Measurements from ENCODE around the gene ISG20L2.
"Not testable (repeated sequence)": the region's sequence is repeated elsewhere in the genome, so short reads cannot be mapped to it uniquely, and the experiment has no call there.

The ISG20L2 gene

GRCh38 chr1:156728599-156729462 lies at the start of gene ISG20L2:
ISG20L2 (minus strand) TSS chr1:156728766; CDS start chr1:156727652, 1,114 bp downstream.
- DNase-seq (ENCODE audit: low read depth, low spot score), result peak; percentile 97

GRCh38 chr1:156777573-156777972 lies 49.0 kb upstream of the ISG20L2 start:
- DNase-seq (ENCODE audit: low read depth, low spot score), result no peak

- DNase-seq (ENCODE audit: low read depth, low spot score), result no peak
These were observed 48.4 kb upstream of the ISG20L2 start for GRCh38 chr1:156776942-156777341.

DNA sequence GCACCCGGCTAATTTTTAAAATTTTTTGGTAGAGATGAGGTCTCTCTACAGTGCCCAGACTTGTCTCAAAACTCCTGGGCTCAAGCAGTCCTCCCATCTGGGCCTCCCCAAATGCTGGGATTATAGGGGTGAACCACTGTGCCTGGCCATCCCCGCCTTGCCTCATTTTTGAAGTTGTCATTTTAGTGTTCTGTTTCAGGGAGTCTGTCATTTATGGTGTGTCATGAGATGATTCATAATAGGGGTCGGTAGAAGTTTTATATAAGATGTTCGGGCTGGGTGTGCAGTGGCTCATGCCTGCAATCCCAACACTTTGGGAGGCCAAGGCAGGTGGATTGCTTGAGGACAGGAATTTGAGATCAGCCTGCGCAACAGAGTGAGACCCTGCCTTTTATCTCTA lies 47.2 kb upstream of the ISG20L2 start:
- no peak for DNase-seq (ENCODE audit: low read depth, low spot score)

- DNase-seq (ENCODE audit: low read depth, low spot score), result no peak
These were observed 45.0 kb upstream of the ISG20L2 start for GRCh38 chr1:156773607-156774006.

DNA sequence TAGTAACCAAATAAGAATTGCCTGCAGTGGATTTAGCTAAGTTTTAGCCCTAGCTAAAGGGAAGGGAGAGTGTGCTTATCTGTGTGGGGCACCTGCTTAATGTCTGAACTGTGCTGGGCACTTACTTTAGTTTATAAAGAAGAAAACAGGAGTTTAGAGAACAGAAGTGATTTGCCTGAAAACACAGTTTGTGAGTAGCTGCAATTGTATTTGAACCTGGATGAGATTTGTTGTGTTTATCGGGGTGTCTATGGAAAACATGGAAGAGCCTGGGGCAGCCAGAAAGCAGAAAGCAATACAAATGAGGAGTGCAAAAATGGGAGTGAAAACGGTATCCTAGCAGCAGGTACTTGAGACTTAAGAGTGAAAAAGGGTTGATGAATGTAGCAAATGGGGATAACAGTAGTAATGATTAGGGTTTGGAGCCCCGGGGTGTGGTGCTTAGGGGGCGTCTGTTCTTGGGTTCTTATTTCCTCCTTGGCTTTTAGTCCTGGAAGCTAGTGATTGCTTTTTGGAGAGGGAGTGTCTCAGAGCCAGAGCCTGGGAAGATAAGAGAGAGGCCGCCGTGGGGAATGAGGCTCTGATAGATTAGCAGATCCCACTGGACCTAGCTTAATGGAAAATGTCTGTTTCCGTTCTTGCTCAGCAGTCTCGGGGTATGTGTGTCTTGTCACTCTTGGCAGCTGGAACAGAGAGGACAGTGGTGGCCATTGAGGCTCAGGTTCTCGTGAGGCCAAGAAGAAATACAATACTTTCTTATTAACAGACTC lies 44.3 kb upstream of the ISG20L2 start:
- DNase-seq (ENCODE audit: low read depth, low spot score), result peak; percentile 63

DNA sequence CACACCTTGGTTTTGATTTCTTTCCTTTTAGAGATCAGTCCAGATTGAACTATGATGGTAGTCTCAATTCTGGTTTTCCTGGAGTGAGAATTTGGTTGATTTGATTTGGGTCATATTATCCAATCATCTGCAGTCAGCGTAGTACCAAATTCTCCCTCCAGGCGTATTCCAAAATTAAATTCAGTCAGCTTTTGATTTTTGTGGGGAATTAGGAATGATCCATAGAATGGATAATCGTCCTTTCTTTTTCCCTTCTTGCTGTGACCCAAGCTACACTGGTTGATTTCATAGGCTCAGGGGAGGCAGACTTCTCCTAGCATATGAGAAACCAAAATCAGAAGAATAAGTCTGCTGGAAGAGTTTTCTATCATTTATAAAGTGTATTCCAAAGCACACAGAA lies 43.7 kb upstream of the ISG20L2 start:
- no peak for DNase-seq (ENCODE audit: low read depth, low spot score)

- DNase-seq (ENCODE audit: low read depth, low spot score), result peak; percentile 21
These were observed 40.2 kb upstream of the ISG20L2 start for GRCh38 chr1:156768610-156769295.

DNA sequence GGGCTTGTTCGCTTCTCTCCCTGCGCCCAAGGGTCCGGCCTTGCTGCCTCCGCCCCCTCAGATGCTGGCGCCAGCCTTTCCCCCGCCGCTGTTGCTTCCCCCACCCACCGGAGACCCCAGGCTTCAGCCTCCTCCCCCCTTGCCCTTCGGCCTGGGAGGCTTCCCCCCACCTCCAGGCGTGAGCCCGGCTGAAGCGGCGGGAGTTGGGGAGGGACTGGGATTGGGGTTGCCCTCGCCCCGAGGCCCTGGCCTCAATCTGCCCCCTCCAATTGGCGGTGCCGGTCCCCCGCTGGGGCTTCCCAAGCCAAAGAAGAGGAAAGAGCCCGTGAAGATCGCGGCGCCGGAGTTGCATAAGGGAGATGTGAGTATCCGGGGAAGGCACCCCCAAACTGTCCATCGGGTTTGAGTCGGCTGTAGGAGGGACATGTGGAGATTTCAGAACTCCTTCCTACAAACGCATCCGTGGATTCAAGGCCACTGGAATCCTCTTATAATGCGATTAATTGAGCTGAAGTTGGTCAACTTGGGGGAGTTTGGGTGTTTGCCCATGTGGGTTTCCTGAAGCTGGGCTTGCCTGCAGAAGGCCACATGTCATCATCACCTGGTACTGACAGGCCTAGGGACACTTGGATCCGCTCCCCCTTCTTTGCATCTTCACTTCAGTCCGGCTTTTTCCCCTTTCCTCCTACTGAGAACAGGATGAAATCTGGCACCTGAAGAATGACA lies 39.5 kb upstream of the ISG20L2 start:
- peak; percentile 40 for DNase-seq (ENCODE audit: low read depth, low spot score)

DNA sequence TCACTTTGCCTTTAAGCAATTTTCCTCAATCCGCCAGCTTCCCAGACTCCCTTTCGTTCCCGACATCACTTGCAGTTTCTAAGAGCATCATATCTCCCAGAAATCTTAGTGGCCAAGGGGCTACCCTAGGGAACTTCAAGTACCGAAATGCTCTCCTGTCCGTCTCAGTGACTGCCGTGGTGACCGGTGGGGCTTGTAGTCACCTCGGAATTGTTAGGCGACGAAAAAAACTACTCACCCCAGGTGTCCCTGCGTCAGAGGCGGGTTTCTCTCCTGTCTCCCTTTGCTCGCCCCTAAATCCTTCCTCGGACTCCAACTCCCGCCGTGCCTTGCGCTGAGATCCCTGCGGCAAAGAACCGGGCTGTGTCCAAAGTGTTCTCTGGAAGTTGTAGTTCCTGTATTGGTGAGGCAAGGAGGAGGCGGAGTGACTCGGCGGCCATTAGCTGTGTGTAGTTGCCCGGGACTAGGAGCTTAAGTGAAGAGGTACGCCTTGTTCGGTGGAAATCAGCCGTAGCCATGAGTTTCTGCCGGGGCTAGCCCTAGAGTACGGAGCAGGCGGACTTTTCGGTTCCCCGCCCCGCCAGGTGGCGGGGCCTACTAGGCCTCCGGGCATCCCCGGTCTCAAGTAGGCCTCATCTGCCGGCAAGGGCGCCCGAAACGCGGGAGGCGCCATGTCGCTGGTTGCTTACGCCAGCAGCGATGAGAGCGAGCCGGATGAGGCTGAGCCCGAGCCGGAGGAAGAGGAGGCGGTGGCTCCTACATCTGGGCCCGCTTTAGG lies 38.7 kb upstream of the ISG20L2 start, which contains the start of gene PRCC:
TSS of gene PRCC (plus strand) at position 435 of the 778 bp plus-strand sequence. CDS start at position 672, 237 bp downstream.
- peak; percentile 100 for DNase-seq (ENCODE audit: low read depth, low spot score)

- no peak for DNase-seq (ENCODE audit: low read depth, low spot score)
These were observed 37.9 kb upstream of the ISG20L2 start for GRCh38 chr1:156766298-156767100.

DNA sequence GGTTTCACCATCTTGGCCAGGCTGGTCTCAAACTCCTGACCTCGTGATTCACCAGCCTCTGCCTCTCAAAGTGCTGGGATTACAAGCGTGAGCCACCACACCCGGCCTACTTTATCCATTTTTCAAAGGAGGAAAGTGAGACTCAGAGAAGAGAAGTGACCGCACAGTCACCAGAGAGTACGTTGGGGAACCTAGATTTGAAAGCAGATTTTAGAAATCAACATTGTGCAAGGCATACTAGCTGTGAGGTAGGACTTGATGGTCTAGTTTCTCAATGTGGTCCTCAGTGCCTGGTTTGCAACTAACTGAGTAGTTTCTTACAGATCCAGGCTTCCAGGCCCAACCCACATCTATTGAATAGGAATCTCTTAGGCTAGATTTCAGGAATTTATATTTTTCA lies 37.1 kb upstream of the ISG20L2 start:
- no peak for DNase-seq (ENCODE audit: low read depth, low spot score)

DNA sequence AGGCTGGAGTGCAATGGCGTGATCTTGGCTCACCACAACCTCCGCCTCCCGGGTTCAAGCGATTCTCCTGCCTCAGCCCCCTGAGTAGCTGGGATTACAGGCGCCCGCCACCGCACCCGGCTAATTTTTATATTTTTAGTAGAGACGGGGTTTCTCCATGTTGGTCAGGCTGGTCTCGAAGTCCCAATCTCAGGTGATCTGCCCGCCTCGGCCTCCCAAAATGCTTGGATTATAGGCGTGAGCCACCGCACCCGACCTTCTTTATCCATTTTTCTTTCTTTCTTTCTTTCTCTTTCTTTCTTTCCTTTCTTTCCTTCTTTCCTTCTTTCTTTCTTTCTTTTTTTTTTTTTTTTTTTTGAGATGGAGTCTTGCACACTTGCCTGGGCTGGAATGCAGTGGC lies 36.6 kb upstream of the ISG20L2 start:
- DNase-seq (ENCODE audit: low read depth, low spot score), result not testable (repeated sequence)

- no peak for DNase-seq (ENCODE audit: low read depth, low spot score)
These were observed 32.2 kb upstream of the ISG20L2 start for GRCh38 chr1:156760796-156761104.

DNA sequence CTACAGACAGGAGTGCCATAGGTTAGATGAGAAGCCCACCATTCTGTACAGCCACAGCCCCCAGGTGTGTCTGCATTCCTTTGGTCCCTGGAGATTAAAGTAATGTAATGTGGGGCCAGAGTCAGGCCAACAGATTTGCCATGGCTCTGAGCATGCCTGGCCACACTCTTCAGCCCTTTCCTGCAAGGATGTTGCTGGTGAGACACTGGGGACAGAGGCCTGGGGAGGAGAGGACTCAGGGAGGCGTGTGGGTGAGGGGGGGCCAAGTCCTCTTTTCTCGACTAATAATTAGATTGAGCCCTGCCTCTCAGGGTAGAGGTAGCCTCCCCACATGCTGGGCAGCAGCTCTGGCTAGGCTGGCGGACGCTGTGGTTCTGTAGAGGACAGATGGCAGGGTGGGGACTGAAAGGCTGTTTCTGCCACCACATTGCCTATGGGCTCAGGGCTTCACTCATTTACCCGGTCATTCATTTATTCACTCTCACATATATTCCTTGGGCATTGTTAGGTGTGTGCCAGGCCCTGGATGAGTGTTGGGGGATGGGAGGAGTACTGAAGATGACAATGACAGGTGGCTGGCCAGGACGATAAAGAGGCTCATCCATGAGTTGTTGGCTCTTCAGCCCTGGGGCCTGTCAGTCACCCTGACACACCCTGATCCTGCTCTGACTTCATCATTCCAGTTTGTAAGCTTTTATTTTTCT lies 31.7 kb upstream of the ISG20L2 start:
- DNase-seq (ENCODE audit: low read depth, low spot score), result peak; percentile 28

DNA sequence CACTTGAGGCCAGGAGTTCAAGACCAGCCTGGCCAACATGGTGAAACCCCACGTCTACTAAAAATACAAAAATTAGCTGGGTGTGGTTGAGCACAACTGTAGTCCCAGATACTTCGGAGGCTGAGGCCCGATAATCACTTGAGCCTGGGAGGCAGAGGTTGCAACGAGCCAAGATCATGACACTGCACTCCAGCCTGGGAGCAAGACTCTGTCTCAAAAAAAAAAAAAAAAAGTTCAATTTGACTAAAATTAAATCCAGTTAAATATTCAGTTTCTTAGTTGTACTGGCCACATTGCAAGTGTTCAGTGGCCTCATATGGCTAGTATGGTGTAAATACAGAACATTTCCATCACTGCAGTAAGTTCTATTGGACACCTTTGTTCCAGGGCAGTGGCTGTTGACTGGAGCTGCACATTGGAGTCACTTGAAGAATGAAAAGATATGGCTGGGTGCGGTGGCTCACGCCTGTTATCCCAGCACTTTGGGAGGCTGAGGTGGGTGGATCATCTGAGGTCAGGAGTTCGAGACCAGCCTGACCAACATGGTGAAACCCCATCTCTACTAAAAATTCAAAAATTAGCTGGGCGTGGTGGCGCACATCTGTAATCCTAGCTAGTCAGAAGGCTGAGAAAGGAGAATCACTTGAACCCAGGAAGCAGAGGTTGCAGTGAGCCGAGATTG lies 29.1 kb upstream of the ISG20L2 start:
- DNase-seq (ENCODE audit: low read depth, low spot score), result not testable (repeated sequence)

DNA sequence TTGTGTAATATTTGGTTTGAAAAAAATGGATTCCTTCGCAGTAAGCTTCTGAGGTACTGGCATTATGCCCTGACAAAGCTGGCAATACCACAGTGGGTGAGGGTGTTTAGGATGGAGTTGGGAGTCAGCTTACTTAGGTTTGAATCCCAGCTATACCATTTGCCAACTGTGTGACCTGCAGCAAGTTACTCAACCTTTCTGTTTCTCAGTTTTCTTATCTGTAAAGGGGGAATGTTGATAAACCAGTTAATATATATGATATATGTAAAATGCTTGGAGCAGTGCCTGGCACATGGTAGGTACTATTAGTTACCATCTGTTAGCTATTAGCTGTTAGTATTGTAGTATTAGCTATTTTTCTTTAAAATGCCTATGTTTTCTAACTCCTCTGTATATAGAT lies 27.8 kb upstream of the ISG20L2 start:
- no peak for DNase-seq (ENCODE audit: low read depth, low spot score)

GRCh38 chr1:156755527-156755950 lies 27.0 kb upstream of the ISG20L2 start:
- no peak for DNase-seq (ENCODE audit: low read depth, low spot score)

- DNase-seq (ENCODE audit: low read depth, low spot score), result no peak
These were observed 25.7 kb upstream of the ISG20L2 start for GRCh38 chr1:156754219-156754618.
